ENCODE data around the gene TBC1D1. TPM values are rescaled to one million over a fixed set of nuclear protein-coding genes. Genes with fewer than 3 reads are reported as not detected.

TBC1D1 gene
- total and polyA plus RNA-seq, 8 donors = 16.2 to 41.0 (median 24.6) TPM

- Histone ChIP-seq H3K27me3 (no peaks in the 10 kb centered on the region), H3K9me3 (no peaks in the 10 kb centered on the region), H3K27ac (no peak overlapping the region), H3K4me3 (no peak overlapping the region), H3K36me3 (no peaks in the 10 kb centered on the region), H3K4me1 (peaks cover 0 to 5% (median 5%) of the 10 kb centered on the region in 3 donors)
- intact Hi-C loops (cut with DNase I) = no loop called here
- WGBS, 2 donors = 85 to 94% methylated on average over 4 of the region's 4 CpGs
- ATAC-seq = no peak
- TF ChIP-seq, protein P1, sequence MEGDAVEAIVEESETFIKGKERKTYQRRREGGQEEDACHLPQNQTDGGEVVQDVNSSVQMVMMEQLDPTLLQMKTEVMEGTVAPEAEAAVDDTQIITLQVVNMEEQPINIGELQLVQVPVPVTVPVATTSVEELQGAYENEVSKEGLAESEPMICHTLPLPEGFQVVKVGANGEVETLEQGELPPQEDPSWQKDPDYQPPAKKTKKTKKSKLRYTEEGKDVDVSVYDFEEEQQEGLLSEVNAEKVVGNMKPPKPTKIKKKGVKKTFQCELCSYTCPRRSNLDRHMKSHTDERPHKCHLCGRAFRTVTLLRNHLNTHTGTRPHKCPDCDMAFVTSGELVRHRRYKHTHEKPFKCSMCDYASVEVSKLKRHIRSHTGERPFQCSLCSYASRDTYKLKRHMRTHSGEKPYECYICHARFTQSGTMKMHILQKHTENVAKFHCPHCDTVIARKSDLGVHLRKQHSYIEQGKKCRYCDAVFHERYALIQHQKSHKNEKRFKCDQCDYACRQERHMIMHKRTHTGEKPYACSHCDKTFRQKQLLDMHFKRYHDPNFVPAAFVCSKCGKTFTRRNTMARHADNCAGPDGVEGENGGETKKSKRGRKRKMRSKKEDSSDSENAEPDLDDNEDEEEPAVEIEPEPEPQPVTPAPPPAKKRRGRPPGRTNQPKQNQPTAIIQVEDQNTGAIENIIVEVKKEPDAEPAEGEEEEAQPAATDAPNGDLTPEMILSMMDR (IDR thresholded peaks at IDR 0.05) = no peak
- DNase-seq = no peak
- no peak for FAIRE-seq
These were observed 74.0 kb downstream of the TBC1D1 start for GRCh38 chr4:37964734-37965457.

DNA sequence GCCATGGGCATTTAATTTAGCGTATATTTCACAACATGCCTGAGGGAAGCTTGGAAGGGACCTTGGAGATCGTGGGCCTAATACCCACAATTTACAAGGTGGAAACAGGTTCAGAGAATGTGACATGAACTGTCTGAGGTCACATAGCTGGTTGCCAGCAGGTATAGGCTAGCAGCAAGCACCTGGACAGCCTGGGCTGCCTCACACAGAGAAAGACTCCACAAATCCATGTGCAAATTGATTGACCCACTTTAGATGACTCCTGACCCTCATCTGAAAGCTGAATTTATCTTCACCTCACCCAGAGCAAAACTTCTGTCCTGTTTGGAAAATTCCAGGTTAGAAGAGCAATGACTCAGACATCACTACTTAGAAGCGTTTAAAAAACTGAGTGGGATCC lies 75.2 kb downstream of the TBC1D1 start:
- ATAC-seq = no peak
- Histone ChIP-seq H3K4me1 (peaks cover 0 to 5% (median 5%) of the 10 kb centered on the region in 3 donors), H3K27me3 (no peaks in the 10 kb centered on the region), H3K27ac (no peak overlapping the region), H3K4me3 (no peak overlapping the region), H3K9me3 (no peaks in the 10 kb centered on the region), H3K36me3 (no peaks in the 10 kb centered on the region)
- 72 to 82% methylated on average over 3 of the region's 3 CpGs for WGBS, 2 donors
- FAIRE-seq = no peak
- no peak for DNase-seq
- intact Hi-C loops (cut with DNase I) = no loop called here
- TF ChIP-seq, protein P1 (IDR thresholded peaks at IDR 0.05) = no peak

- FAIRE-seq (peak; percentile 75), ATAC-seq (peak in 3 of 4 donors; percentile 14 to 69 (median 32)), DNase-seq (no peak)
- TF ChIP-seq, protein P1 (IDR thresholded peaks at IDR 0.05) = no peak
- peaks cover 0 to 5% (median 5%) of the 10 kb centered on the region in 3 donors for H3K4me1 ChIP-seq
- peak overlapping the region in 2 of 4 donors; percentile 26 to 42 for H3K27ac ChIP-seq
- intact Hi-C loops (cut with DNase I) = no loop called here
- 16 to 20% methylated on average over 5 of the region's 5 CpGs for WGBS, 2 donors
- H3K4me3 ChIP-seq = no peak overlapping the region
- H3K9me3 ChIP-seq = no peaks in the 10 kb centered on the region
- no peaks in the 10 kb centered on the region for H3K27me3 ChIP-seq
- H3K36me3 ChIP-seq = no peaks in the 10 kb centered on the region
These were observed 76.9 kb downstream of the TBC1D1 start for GRCh38 chr4:37967736-37968135.

GRCh38 chr4:37968747-37969146 lies 77.9 kb downstream of the TBC1D1 start:
- intact Hi-C loops (cut with DNase I) = no loop called here
- Histone ChIP-seq H3K4me1 (peaks cover 0 to 5% (median 5%) of the 10 kb centered on the region in 3 donors), H3K4me3 (no peak overlapping the region), H3K36me3 (no peaks in the 10 kb centered on the region), H3K9me3 (no peaks in the 10 kb centered on the region), H3K27ac (no peak overlapping the region), H3K27me3 (no peaks in the 10 kb centered on the region)
- FAIRE-seq (no peak), ATAC-seq (no peak), DNase-seq (no peak)
- TF ChIP-seq, protein P1 (IDR thresholded peaks at IDR 0.05) = no peak
- 71 to 79% methylated on average over 3 of the region's 3 CpGs for WGBS, 2 donors

DNA sequence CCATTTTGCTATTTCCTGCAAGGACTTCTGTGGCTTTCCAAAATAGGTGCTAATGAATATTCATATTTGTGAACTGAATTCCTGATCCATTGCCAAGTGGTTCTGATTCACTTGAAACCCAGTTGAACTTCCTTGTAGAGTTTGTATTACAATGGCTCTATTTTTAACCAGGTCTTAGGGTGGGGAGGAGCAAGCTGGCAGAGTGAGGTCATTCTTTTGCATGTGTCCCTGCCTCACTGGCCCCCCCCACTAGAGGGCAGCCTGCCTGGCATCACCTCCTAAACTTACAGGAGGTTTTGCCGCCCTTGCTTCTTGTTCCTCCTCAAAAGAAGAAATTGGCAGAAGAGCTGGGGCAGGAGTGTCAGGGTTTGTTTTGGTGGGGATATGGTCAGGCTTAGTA lies 79.8 kb downstream of the TBC1D1 start:
- Histone ChIP-seq H3K9me3 (no peaks in the 10 kb centered on the region), H3K4me3 (no peak overlapping the region), H3K27ac (peak overlapping the region in 2 of 4 donors; percentile 34 to 38), H3K36me3 (no peaks in the 10 kb centered on the region), H3K27me3 (no peaks in the 10 kb centered on the region), H3K4me1 (peaks cover 0 to 5% (median 5%) of the 10 kb centered on the region in 3 donors)
- intact Hi-C loops (cut with DNase I) = loop anchor here in 1 of 3 donors (5.0 kb wide), 1 partner anchor 78 kb away; the partner anchor contains the start of gene TBC1D1
- DNase-seq = peak in 5 of 6 donors; percentile 52 to 76 (median 70)
- ATAC-seq = peak; percentile 80 to 93 (median 90)
- FAIRE-seq = no peak
- TF ChIP-seq, protein P1 (IDR thresholded peaks at IDR 0.05) = peak in 3 of 4 donors; percentile 12 to 29 (median 28)
- 45 to 83% methylated on average over 1 of the region's 1 CpG for WGBS, 2 donors

Measured in pancreas (tissue), 10 donors.